Thyroid gland (tissue), 4 donors: ENCODE measurements around the gene NPBWR2. TPM values are rescaled to one million over a fixed set of nuclear protein-coding genes. Genes with fewer than 3 reads are reported as not detected.

Experiments used
- DNase-seq, 2 donors: peaks; one replicate each; pipeline ENCODE4 v3.0.0-alpha.2; 2019
- H3K27ac ChIP-seq, 3 donors: fragments of 200-600 bp; sonication (generic); 1 replicate in 2 of 3; 2 replicates in 1 of 3; pipeline ENCODE4 v1.5.1; 2016 to 2019; ENCODE audit warnings: mild to moderate bottlenecking in 1 of 3, moderate library complexity in 1 of 3
- H3K27me3 ChIP-seq: fragments of 200-600 bp; sonication (generic); one replicate; pipeline ENCODE4 v1.5.1; 2019
- H3K36me3 ChIP-seq, 2 donors: fragments of 200-600 bp; sonication (generic); one replicate each; pipeline ENCODE4 v1.5.1; 2016 to 2019
- H3K4me1 ChIP-seq, 2 donors: fragments of 200-600 bp; sonication (generic); one replicate each; pipeline ENCODE4 v1.5.1; 2017 to 2019
- H3K4me3 ChIP-seq, 3 donors: fragments of 200-600 bp; sonication (generic); replicated peaks in 1 of 3; 1 replicate in 2 of 3; 2 replicates in 1 of 3; pipeline ENCODE4 v1.5.1; 2016; ENCODE audit warnings: mild to moderate bottlenecking in 1 of 3
- H3K9me3 ChIP-seq: fragments of 200-600 bp; sonication (generic); one replicate; pipeline ENCODE4 v1.5.1; 2017
- CTCF ChIP-seq, 6 experiments: fragments of 200-600 bp in 3 of 6; fragments of 450-650 bp in 3 of 6; sonication (generic) in 3 of 6; IDR thresholded peaks; one replicate each; pipeline ENCODE4 v1.5.1; 2016 to 2019; ENCODE audit warnings: antibody characterized with exemption in 6 of 6, mild to moderate bottlenecking in 2 of 6, inconsistent platforms in 1 of 6, moderate library complexity in 1 of 6
- POLR2A ChIP-seq, 2 donors: fragments of 450-650 bp; IDR thresholded peaks; one replicate each; pipeline ENCODE4 v1.6.1; 2017; ENCODE audit warnings: antibody characterized with exemption in 2 of 2, mild to moderate bottlenecking in 2 of 2, moderate library complexity in 1 of 2
- WGBS, 2 donors: methylation state at CpG; one replicate each; pipeline ENCODE4 v1.1.5; 2017; 5-methylcytosine and 5-hydroxymethylcytosine counted together
- intact Hi-C: fragments of 100-400 bp; cut with DNase I; formaldehyde crosslinking; loops from one replicate; pipeline ENCODE4 v1.15.1; 2023
- total RNA-seq, 4 donors: library from RNA; depleted of rRNA; stranded (reverse); fragments of >200 nt; gene quantifications; one replicate each; pipeline ENCODE4 v1.2.3, GENCODE V29; 2016

NPBWR2 gene
- total RNA-seq, 4 donors from 2014 or later, result not detected

GRCh38 chr20:64100946-64101688, 6.2 kb downstream of the NPBWR2 start:
- intact Hi-C loops, result no loop called here
- H3K4me3 ChIP-seq, result no peak overlapping the region
- peaks cover 11% of the 10 kb centered on the region in 2 donors for H3K4me1 ChIP-seq
- DNase-seq, result no peak
- H3K27ac ChIP-seq, result no peak overlapping the region
- TF ChIP-seq POLR2A (IDR thresholded peaks at IDR 0.05) (no peak), CTCF (IDR thresholded peaks at IDR 0.05) (no peak)
- H3K9me3 ChIP-seq, result no peaks in the 10 kb centered on the region
- no peaks in the 10 kb centered on the region for H3K27me3 ChIP-seq
- no peaks in the 10 kb centered on the region for H3K36me3 ChIP-seq
- 86 to 96% methylated on average over 9 of the region's 9 CpGs for WGBS, 2 donors

- no peaks in the 10 kb centered on the region for H3K9me3 ChIP-seq
- H3K36me3 ChIP-seq, result no peaks in the 10 kb centered on the region
- no peak for DNase-seq
- intact Hi-C loops, result no loop called here
- no peaks in the 10 kb centered on the region for H3K27me3 ChIP-seq
- H3K4me3 ChIP-seq, result no peak overlapping the region
- WGBS, 2 donors, result 69 to 72% methylated on average over 3 to 4 of the region's 4 CpGs
- H3K4me1 ChIP-seq, result peaks cover 11% of the 10 kb centered on the region in 2 donors
- no peak overlapping the region for H3K27ac ChIP-seq
- TF ChIP-seq POLR2A (IDR thresholded peaks at IDR 0.05), result no peak
- TF ChIP-seq CTCF (IDR thresholded peaks at IDR 0.05), result no peak
Measured at GRCh38 chr20:64100566-64100888, 6.8 kb downstream of the NPBWR2 start.

GRCh38 chr20:64099880-64100565, 7.3 kb downstream of the NPBWR2 start:
- no peak for DNase-seq
- Histone ChIP-seq H3K4me1 (peaks cover 11% of the 10 kb centered on the region in 2 donors), H3K36me3 (no peaks in the 10 kb centered on the region), H3K9me3 (no peaks in the 10 kb centered on the region), H3K27me3 (no peaks in the 10 kb centered on the region), H3K27ac (no peak overlapping the region), H3K4me3 (no peak overlapping the region)
- TF ChIP-seq POLR2A (IDR thresholded peaks at IDR 0.05), result no peak
- TF ChIP-seq CTCF (IDR thresholded peaks at IDR 0.05), result no peak
- intact Hi-C loops, result no loop called here
- WGBS, 2 donors, result 81 to 89% methylated on average over 13 to 14 of the region's 14 CpGs

GRCh38 chr20:64099086-64099786, 8.1 kb downstream of the NPBWR2 start:
- H3K9me3 ChIP-seq, result no peaks in the 10 kb centered on the region

More at GRCh38 chr20:64099086-64099786, 8.1 kb downstream of the NPBWR2 start:
- WGBS, 2 donors, result 80 to 85% methylated on average over 7 to 10 of the region's 21 CpGs
- Histone ChIP-seq H3K4me1 (peaks cover 11% of the 10 kb centered on the region in 2 donors), H3K36me3 (no peaks in the 10 kb centered on the region), H3K27me3 (no peaks in the 10 kb centered on the region), H3K27ac (no peak overlapping the region), H3K4me3 (no peak overlapping the region)
- TF ChIP-seq POLR2A (IDR thresholded peaks at IDR 0.05) (no peak), CTCF (IDR thresholded peaks at IDR 0.05) (no peak)
- DNase-seq, result no peak
- intact Hi-C loops, result no loop called here
